GM11168 (cell line): Measurements from ENCODE around the gene DNM3.

Experiments
- in situ Hi-C: fragments of 300-500 bp; cut with MboI; formaldehyde crosslinking; loops from one replicate; pipeline ENCODE4 v1.12.0; 2022; ENCODE audit warnings: low sequenced_read_pairs; ENCODE audit not compliant: unreplicated experiment

Gene DNM3

GRCh38 chr1:172122381-172122780 lies 281.1 kb downstream of the DNM3 start:
- in situ Hi-C loops: no loop called here

GRCh38 chr1:172125250-172125649 lies 284.0 kb downstream of the DNM3 start:
- in situ Hi-C loops: no loop called here

GRCh38 chr1:172125812-172126430 lies 284.6 kb downstream of the DNM3 start:
- in situ Hi-C loops: no loop called here

GRCh38 chr1:172132836-172133235 lies 291.5 kb downstream of the DNM3 start:
- in situ Hi-C loops: loop anchor here (5.0 kb wide), 1 partner anchor 264 kb away; no protein-coding TSS in a partner anchor

- in situ Hi-C loops: loop anchor here (5.0 kb wide), 1 partner anchor 263 kb away; no protein-coding TSS in a partner anchor
Observed at GRCh38 chr1:172134087-172134731, 292.9 kb downstream of the DNM3 start.

- in situ Hi-C loops: no loop called here
Observed at GRCh38 chr1:172135076-172135672, 293.9 kb downstream of the DNM3 start.

- in situ Hi-C loops: no loop called here
Observed at GRCh38 chr1:172135978-172136610, 294.8 kb downstream of the DNM3 start.

- in situ Hi-C loops: no loop called here
Observed at GRCh38 chr1:172136925-172137324, 295.6 kb downstream of the DNM3 start.

GRCh38 chr1:172137703-172138454 lies 296.6 kb downstream of the DNM3 start:
- in situ Hi-C loops: no loop called here

GRCh38 chr1:172138634-172139033 lies 297.3 kb downstream of the DNM3 start:
- in situ Hi-C loops: no loop called here

GRCh38 chr1:172139196-172139595 lies 297.9 kb downstream of the DNM3 start:
- in situ Hi-C loops: no loop called here

- in situ Hi-C loops: no loop called here
Observed at GRCh38 chr1:172140072-172140471, 298.8 kb downstream of the DNM3 start.

- in situ Hi-C loops: no loop called here
Observed at GRCh38 chr1:172140591-172140990, 299.3 kb downstream of the DNM3 start.

GRCh38 chr1:172141341-172141881 lies 300.1 kb downstream of the DNM3 start:
- in situ Hi-C loops: no loop called here

GRCh38 chr1:172142324-172142723 lies 301.0 kb downstream of the DNM3 start:
- in situ Hi-C loops: no loop called here

GRCh38 chr1:172143384-172144055 lies 302.2 kb downstream of the DNM3 start:
- in situ Hi-C loops: no loop called here

GRCh38 chr1:172144445-172145061 lies 303.3 kb downstream of the DNM3 start:
- in situ Hi-C loops: no loop called here

- in situ Hi-C loops: no loop called here
Observed at GRCh38 chr1:172145231-172145651, 303.9 kb downstream of the DNM3 start.

GRCh38 chr1:172145656-172146055 lies 304.4 kb downstream of the DNM3 start:
- in situ Hi-C loops: no loop called here
